ENCODE measurements around the gene L1CAM. TPM values are rescaled to one million over a fixed set of nuclear protein-coding genes. Genes with fewer than 3 reads are reported as not detected.
A peak's percentile ranks its signal among the peaks of the same experiment; 100 is the strongest.

Gene L1CAM
- 1 to 10 TPM; 3.7 to 8.8 TPM for total RNA-seq
- long read RNA-seq, partial matches to known transcripts: 3 of 3 reads
- long read RNA-seq, other reads (novel, unspliced or antisense): 0 of 3 reads

GRCh38 chrX:153885968-153886903, at the start of gene L1CAM:
TSS of gene L1CAM (minus strand) at chrX:153886173. CDS start at chrX:153875836, 10,337 bp downstream.
- intact Hi-C loops (cut with DNase I, micrococcal nuclease): no loop called here
- no peak for DNase-seq
- ATAC-seq: peak; percentile 34

- DNase-seq: no peak
- ATAC-seq: peak; percentile 10
- intact Hi-C loops (cut with DNase I, micrococcal nuclease): no loop called here
Observed at GRCh38 chrX:153935326-153935851, 49.4 kb upstream of the L1CAM start.

- DNase-seq: peak; percentile 54 to 74
- intact Hi-C loops (cut with DNase I, micrococcal nuclease): no loop called here
Observed at GRCh38 chrX:153934762-153935325, 48.9 kb upstream of the L1CAM start, which contains the start of gene NAA10. TSS of gene NAA10 (minus strand) at chrX:153935037. CDS start at chrX:153934904, 133 bp downstream.

GRCh38 chrX:153934148-153934761, 48.3 kb upstream of the L1CAM start:
- DNase-seq: peak in 1 of 2 donors; percentile 25
- peak; percentile 25 for ATAC-seq
- intact Hi-C loops (cut with DNase I, micrococcal nuclease): no loop called here

More at GRCh38 chrX:153934762-153935325, 48.9 kb upstream of the L1CAM start, which contains the start of gene NAA10:
- peak; percentile 96 for ATAC-seq

- intact Hi-C loops (cut with DNase I, micrococcal nuclease): no loop called here
- DNase-seq: no peak
- no peak for ATAC-seq
Observed at GRCh38 chrX:153933748-153934147, 47.8 kb upstream of the L1CAM start.

- no peak for ATAC-seq
- no peak for DNase-seq
- intact Hi-C loops (cut with DNase I, micrococcal nuclease): no loop called here
Observed at GRCh38 chrX:153932220-153932915, 46.4 kb upstream of the L1CAM start.

- no peak for ATAC-seq
- no peak for DNase-seq
- intact Hi-C loops (cut with DNase I, micrococcal nuclease): no loop called here
Observed at GRCh38 chrX:153931748-153932147, 45.8 kb upstream of the L1CAM start.

- ATAC-seq: no peak
Observed at GRCh38 chrX:153931151-153931550, 45.2 kb upstream of the L1CAM start.

GRCh38 chrX:153930011-153930910, 44.3 kb upstream of the L1CAM start:
- no peak for ATAC-seq
- DNase-seq: no peak
- intact Hi-C loops (cut with DNase I, micrococcal nuclease): no loop called here

More at GRCh38 chrX:153931151-153931550, 45.2 kb upstream of the L1CAM start:
- intact Hi-C loops (cut with DNase I, micrococcal nuclease): no loop called here
- no peak for DNase-seq

- intact Hi-C loops (cut with DNase I, micrococcal nuclease): no loop called here
- DNase-seq (no peak), ATAC-seq (no peak)
Observed at GRCh38 chrX:153929576-153929975, 43.6 kb upstream of the L1CAM start.

GRCh38 chrX:153928846-153929245, 42.9 kb upstream of the L1CAM start:
- ATAC-seq (no peak), DNase-seq (no peak)
- intact Hi-C loops (cut with DNase I, micrococcal nuclease): no loop called here

GRCh38 chrX:153927922-153928760, 42.2 kb upstream of the L1CAM start:
- intact Hi-C loops (cut with DNase I, micrococcal nuclease): no loop called here
- DNase-seq (peak; percentile 95 to 96), ATAC-seq (peak; percentile 86)

GRCh38 chrX:153927672-153927921, 41.6 kb upstream of the L1CAM start:
- no peak for ATAC-seq
- intact Hi-C loops (cut with DNase I, micrococcal nuclease): no loop called here

GRCh38 chrX:153926858-153927671, 41.1 kb upstream of the L1CAM start:
- ATAC-seq: peak; percentile 25
- peak; percentile 64 to 69 for DNase-seq
- intact Hi-C loops (cut with DNase I, micrococcal nuclease): no loop called here

More at GRCh38 chrX:153927672-153927921, 41.6 kb upstream of the L1CAM start:
- DNase-seq: no peak

GRCh38 chrX:153926552-153926857, 40.5 kb upstream of the L1CAM start:
- DNase-seq (no peak), ATAC-seq (no peak)
- intact Hi-C loops (cut with DNase I, micrococcal nuclease): no loop called here
